BE2C (cell line): ENCODE measurements around the gene STIM1.

Source experiments
- DNase-seq: peaks from one replicate; pipeline ENCODE4 v3.0.0-alpha.2; 2020
- H3K27me3 ChIP-seq: fragments of 250-450 bp; sonication (Bioruptor Pico); 2 replicates; pipeline ENCODE4 v1.5.1; 2020; ENCODE audit warnings: mild to moderate bottlenecking
- H3K36me3 ChIP-seq: fragments of 250-450 bp; sonication (Bioruptor Pico); 2 replicates; pipeline ENCODE4 v1.5.1; 2020; ENCODE audit warnings: mild to moderate bottlenecking
- H3K4me1 ChIP-seq: fragments of 250-450 bp; sonication (Bioruptor Pico); 2 replicates; pipeline ENCODE4 v1.5.1; 2020
- H3K4me3 ChIP-seq: 2 replicates; pipeline ENCODE4 v1.5.1; 2011; ENCODE audit warnings: low read depth, low read length
- H3K9me3 ChIP-seq: fragments of 250-450 bp; sonication (Bioruptor Pico); 2 replicates; pipeline ENCODE4 v1.5.1; 2020
- CTCF ChIP-seq: IDR thresholded peaks from 2 replicates; pipeline ENCODE4 v1.5.1; 2012; ENCODE audit warnings: mild to moderate bottlenecking, low read depth, low read length

Gene STIM1

GRCh38 chr11:3954448-3955298, 99.2 kb downstream of the STIM1 start:
- no peaks in the 10 kb centered on the region for H3K36me3 ChIP-seq
- H3K4me1 ChIP-seq = no peaks in the 10 kb centered on the region
- H3K4me3 ChIP-seq = no peak overlapping the region
- H3K9me3 ChIP-seq = no peaks in the 10 kb centered on the region
- H3K27me3 ChIP-seq = no peaks in the 10 kb centered on the region
- no peak for DNase-seq
- no peak for TF ChIP-seq CTCF

GRCh38 chr11:3955299-3955665, 99.8 kb downstream of the STIM1 start:
- TF ChIP-seq CTCF = no peak
- H3K36me3 ChIP-seq = no peaks in the 10 kb centered on the region

GRCh38 chr11:3956038-3956437, 100.6 kb downstream of the STIM1 start:
- H3K9me3 ChIP-seq = no peaks in the 10 kb centered on the region
- H3K36me3 ChIP-seq = no peaks in the 10 kb centered on the region
- H3K4me1 ChIP-seq = no peaks in the 10 kb centered on the region
- DNase-seq = no peak
- TF ChIP-seq CTCF = no peak
- no peak overlapping the region for H3K4me3 ChIP-seq
- no peaks in the 10 kb centered on the region for H3K27me3 ChIP-seq

More at GRCh38 chr11:3955299-3955665, 99.8 kb downstream of the STIM1 start:
- no peaks in the 10 kb centered on the region for H3K9me3 ChIP-seq
- H3K4me1 ChIP-seq = no peaks in the 10 kb centered on the region
- H3K4me3 ChIP-seq = no peak overlapping the region
- no peaks in the 10 kb centered on the region for H3K27me3 ChIP-seq
- no peak for DNase-seq

- no peaks in the 10 kb centered on the region for H3K36me3 ChIP-seq
- no peaks in the 10 kb centered on the region for H3K4me1 ChIP-seq
- no peak for TF ChIP-seq CTCF
- H3K9me3 ChIP-seq = no peaks in the 10 kb centered on the region
- no peaks in the 10 kb centered on the region for H3K27me3 ChIP-seq
- no peak overlapping the region for H3K4me3 ChIP-seq
- no peak for DNase-seq
Measured at GRCh38 chr11:3956748-3957147, 101.3 kb downstream of the STIM1 start.

- no peak for DNase-seq
- Histone ChIP-seq H3K4me3 (no peak overlapping the region), H3K9me3 (no peaks in the 10 kb centered on the region), H3K4me1 (no peaks in the 10 kb centered on the region), H3K27me3 (no peaks in the 10 kb centered on the region), H3K36me3 (no peaks in the 10 kb centered on the region)
- TF ChIP-seq CTCF = no peak
Measured at GRCh38 chr11:3957437-3957836, 102.0 kb downstream of the STIM1 start.

GRCh38 chr11:3958281-3958680, 102.8 kb downstream of the STIM1 start:
- no peak for DNase-seq
- Histone ChIP-seq H3K9me3 (no peaks in the 10 kb centered on the region), H3K4me1 (no peaks in the 10 kb centered on the region), H3K4me3 (no peak overlapping the region), H3K27me3 (no peaks in the 10 kb centered on the region), H3K36me3 (no peaks in the 10 kb centered on the region)
- no peak for TF ChIP-seq CTCF
